IMR-90 (cell line): ENCODE measurements around the gene NEGR1. TPM values are rescaled to one million over a fixed set of nuclear protein-coding genes. Genes with fewer than 3 reads are reported as not detected.

ENCODE experiments used
- ATAC-seq: fragments of 200-7000 bp; cut with Tn5 transposase; 2 replicates; pipeline ENCODE4 v1.9.1; 2020; ENCODE audit warnings: low read depth, mild to moderate bottlenecking, moderate library complexity
- BruUV-seq: library from RNA; stranded (reverse); fragments of 400-500 nt; replicated peaks from 2 replicates; lab custom pipeline; 2021; lab: Mats Ljungman, UMichigan
- CTCF ChIA-PET: fragments of 300-600 bp; formaldehyde crosslinking; extraction: SDS; loops from one replicate; lab custom pipeline; 2021; ENCODE audit warnings: antibody characterized with exemption; lab: Yijun Ruan, JAX
- POLR2A ChIA-PET: fragments of 300-600 bp; sonication (Branson Sonifier 250); formaldehyde crosslinking; loops from one replicate; lab custom pipeline; 2022; ENCODE audit warnings: antibody characterized with exemption; ENCODE audit not compliant: unreplicated experiment; lab: Charles Lee
- DNase-seq: peaks from one replicate; pipeline ENCODE4 v3.0.0; 2013
- H2AFZ ChIP-seq: replicated peaks from 2 replicates; pipeline ENCODE3; 2013; ENCODE audit warnings: low read length, mild to moderate bottlenecking; ENCODE audit not compliant: poor library complexity
- H2AK5ac ChIP-seq: 2 replicates; pipeline ENCODE4 v1.6.1; 2013; ENCODE audit warnings: low read depth, low read length, inconsistent platforms
- H2AK9ac ChIP-seq: replicated peaks from 2 replicates; pipeline ENCODE3; 2013; ENCODE audit warnings: mild to moderate bottlenecking, low read depth, low read length, moderate library complexity; ENCODE audit not compliant: poor library complexity
- H2BK120ac ChIP-seq: 2 replicates; pipeline ENCODE4 v1.6.1; 2013; ENCODE audit warnings: low read depth, low read length, inconsistent platforms
- H2BK15ac ChIP-seq: 3 replicates; pipeline ENCODE4 v1.6.1; 2013; ENCODE audit warnings: low read depth, low read length, inconsistent platforms
- H2BK20ac ChIP-seq: 2 replicates; pipeline ENCODE4 v1.6.1; 2013; ENCODE audit warnings: low read depth, mild to moderate bottlenecking, inconsistent platforms, low read length, moderate library complexity
- H2BK5ac ChIP-seq: 2 replicates; pipeline ENCODE4 v1.6.1; 2013; ENCODE audit warnings: mild to moderate bottlenecking, low read depth, low read length, inconsistent platforms; ENCODE audit not compliant: poor library complexity, severe bottlenecking
- H3K14ac ChIP-seq: replicated peaks from 2 replicates; pipeline ENCODE4 v1.6.1; 2013; ENCODE audit warnings: low read depth, low read length, inconsistent platforms
- H3K18ac ChIP-seq: 2 replicates; pipeline ENCODE4 v1.6.1; 2013; ENCODE audit warnings: low read depth, low read length, control low read depth
- H3K23ac ChIP-seq: 2 replicates; pipeline ENCODE4 v1.6.1; 2013; ENCODE audit warnings: low read depth, low read length, inconsistent platforms
- H3K27ac ChIP-seq: 2 replicates; pipeline ENCODE4 v1.5.1; 2013; ENCODE audit warnings: mild to moderate bottlenecking, control low read depth, low read length; ENCODE audit not compliant: insufficient read depth
- H3K27me3 ChIP-seq: 2 replicates; pipeline ENCODE4 v1.6.1; 2013; ENCODE audit warnings: low read length; ENCODE audit not compliant: control insufficient read depth, insufficient read depth
- H3K36me3 ChIP-seq: 2 replicates; pipeline ENCODE4 v1.6.1; 2013; ENCODE audit warnings: low read length, mixed read lengths; ENCODE audit not compliant: control insufficient read depth, insufficient read depth
- H3K4ac ChIP-seq: 2 replicates; pipeline ENCODE4 v1.6.1; 2013; ENCODE audit warnings: low read depth, low read length, inconsistent platforms
- H3K4me1 ChIP-seq: 2 replicates; pipeline ENCODE4 v1.6.1; 2013; ENCODE audit warnings: low read length, mixed read lengths; ENCODE audit not compliant: control insufficient read depth, insufficient read depth
- H3K4me2 ChIP-seq: 2 replicates; pipeline ENCODE4 v1.6.1; 2013; ENCODE audit warnings: low read depth, mild to moderate bottlenecking, control low read depth, low read length, moderate library complexity
- H3K4me3 ChIP-seq: 2 replicates; pipeline ENCODE4 v1.5.1; 2013; ENCODE audit warnings: low read depth, mild to moderate bottlenecking, control low read depth, low read length, moderate library complexity; ENCODE audit not compliant: insufficient read depth
- H3K56ac ChIP-seq: 2 replicates; pipeline ENCODE4 v1.6.1; 2013; ENCODE audit warnings: low read length, inconsistent platforms; ENCODE audit not compliant: insufficient read depth; ENCODE audit errors: extremely low read depth
- H3K79me1 ChIP-seq, 2 experiments: 2 replicates each; pipeline ENCODE4 v1.6.1; 2013; ENCODE audit warnings: low read length in 2 of 2, inconsistent platforms in 1 of 2, low read depth in 1 of 2
- H3K9ac ChIP-seq: 2 replicates; pipeline ENCODE4 v1.6.1; 2013; ENCODE audit warnings: low read depth, low read length, control low read depth
- H3K9me1 ChIP-seq: 2 replicates; pipeline ENCODE4 v1.6.1; 2013; ENCODE audit warnings: low read length, inconsistent platforms; ENCODE audit not compliant: insufficient read depth
- H3K9me3 ChIP-seq: 2 replicates; pipeline ENCODE4 v1.6.1; 2013; ENCODE audit warnings: low read length; ENCODE audit not compliant: control insufficient read depth, insufficient read depth
- H4K20me1 ChIP-seq: 2 replicates; pipeline ENCODE4 v1.6.1; 2013; ENCODE audit warnings: low read length, inconsistent platforms; ENCODE audit not compliant: insufficient read depth
- H4K5ac ChIP-seq: 2 replicates; pipeline ENCODE4 v1.6.1; 2013; ENCODE audit warnings: mild to moderate bottlenecking, low read depth, low read length, control low read depth
- H4K8ac ChIP-seq, 2 experiments: 2 replicates each; pipeline ENCODE4 v1.6.1; 2013; ENCODE audit warnings: low read depth in 2 of 2, low read length in 2 of 2, control low read depth in 1 of 2, inconsistent platforms in 1 of 2
- H4K91ac ChIP-seq: 2 replicates; pipeline ENCODE4 v1.6.1; 2013; ENCODE audit warnings: low read depth, low read length, inconsistent platforms; ENCODE audit not compliant: insufficient read depth
- BHLHE40 ChIP-seq: fragments of 150-350 bp; IDR thresholded peaks from 2 replicates; pipeline ENCODE4 v1.6.1; 2016; ENCODE audit warnings: mild to moderate bottlenecking, low read depth, low read length
- CHD1 ChIP-seq: IDR thresholded peaks from 2 replicates; pipeline ENCODE4 v1.6.1; 2012; ENCODE audit warnings: low read depth, low read length, improper control_type of control experiment
- FOS ChIP-seq: fragments of 150-350 bp; IDR thresholded peaks from 2 replicates; pipeline ENCODE4 v1.6.1; 2016; ENCODE audit warnings: low read depth, low read length
- MAFK ChIP-seq: IDR thresholded peaks from 2 replicates; pipeline ENCODE4 v1.6.1; 2012; ENCODE audit warnings: low read depth, low read length, improper control_type of control experiment
- MAZ ChIP-seq: IDR thresholded peaks from 2 replicates; pipeline ENCODE4 v1.6.1; 2012; ENCODE audit warnings: low read depth, mild to moderate bottlenecking, low read length, improper control_type of control experiment, moderate library complexity, borderline replicate concordance
- NFE2L2 ChIP-seq: fragments of 150-350 bp; IDR thresholded peaks from 2 replicates; pipeline ENCODE4 v1.6.1; 2016; ENCODE audit warnings: low read depth, mild to moderate bottlenecking, low read length
- POLR2A ChIP-seq: IDR thresholded peaks from 2 replicates; pipeline ENCODE4 v1.6.1; 2012; ENCODE audit warnings: mild to moderate bottlenecking, low read depth, low read length
- RAD21 ChIP-seq: IDR thresholded peaks from 2 replicates; pipeline ENCODE4 v1.6.1; 2012; ENCODE audit warnings: low read length, improper control_type of control experiment
- RCOR1 ChIP-seq: IDR thresholded peaks from 2 replicates; pipeline ENCODE4 v1.6.1; 2012; ENCODE audit warnings: mild to moderate bottlenecking, low read length, improper control_type of control experiment; ENCODE audit not compliant: insufficient replicate concordance
- RFX5 ChIP-seq: IDR thresholded peaks from 2 replicates; pipeline ENCODE4 v1.8.0; 2012; ENCODE audit warnings: low read depth, mild to moderate bottlenecking, low read length, moderate library complexity
- SMC3 ChIP-seq: fragments of 150-350 bp; IDR thresholded peaks from 2 replicates; pipeline ENCODE4 v1.6.1; 2016; ENCODE audit warnings: low read depth, mild to moderate bottlenecking, antibody characterized with exemption, low read length, moderate library complexity
- WGBS, 2 experiments: methylation state at CpG; one replicate each; pipeline versions ENCODE4 v1.1.5 to v1.1.7; 2013; ENCODE audit warnings: missing lambda C conversion rate in 2 of 2; ENCODE audit not compliant: insufficient read length in 1 of 2; ENCODE audit errors: extremely low coverage in 2 of 2; 5-methylcytosine and 5-hydroxymethylcytosine counted together
- dilution Hi-C: fragments of 300-500 bp; cut with HindIII; formaldehyde crosslinking; loops from one replicate; pipeline ENCODE4 v1.14.3; 2018; ENCODE audit warnings: low sequenced_read_pairs; ENCODE audit not compliant: unreplicated experiment
- in situ Hi-C: fragments of 300-500 bp; cut with MboI; formaldehyde crosslinking; loops from 3 replicates; pipeline ENCODE4 v1.14.3; 2019; ENCODE audit warnings: low sequenced_read_pairs, inconsistent platforms, mixed read lengths
- intact Hi-C: fragments of 100-400 bp; cut with micrococcal nuclease; formaldehyde crosslinking; loops from 2 replicates; pipeline ENCODE4 v1.10.0; 2022
- polyA plus RNA-seq, 3 experiments: library from polyadenylated mRNA; depleted of rRNA; stranded (reverse); fragments of >200 nt; gene quantifications; 2 replicates each; pipeline ENCODE4 v1.2.3, GENCODE V29; 2012; ENCODE audit warnings: low replicate concordance in 1 of 3
- total RNA-seq: library from RNA; depleted of rRNA; stranded (reverse); fragments of >200 nt; gene quantifications from 2 replicates; pipeline ENCODE4 v1.2.3, GENCODE V29; 2012
- TF ChIP-seq, protein P1 (sequence below): fragments of 150-350 bp; IDR thresholded peaks from 2 replicates; pipeline ENCODE4 v1.6.1; 2017; ENCODE audit warnings: mild to moderate bottlenecking, antibody characterized with exemption, low read length, low read depth
- TF ChIP-seq, protein P2 (sequence below): conservative IDR thresholded peaks from 2 replicates; pipeline ENCODE4 v1.5.1; 2012; ENCODE audit warnings: mild to moderate bottlenecking, low read depth, low read length, improper control_type of control experiment
- TF ChIP-seq, protein P3 (sequence below): fragments of 150-350 bp; IDR thresholded peaks from 2 replicates; pipeline ENCODE4 v1.6.1; 2016; ENCODE audit warnings: low read depth, mild to moderate bottlenecking, low read length, moderate library complexity, borderline replicate concordance

Gene NEGR1
- total and polyA plus RNA-seq, 2 of the 4 experiments (the other 2 are of a cell fraction), result 5.1 to 9.1 TPM

DNA sequence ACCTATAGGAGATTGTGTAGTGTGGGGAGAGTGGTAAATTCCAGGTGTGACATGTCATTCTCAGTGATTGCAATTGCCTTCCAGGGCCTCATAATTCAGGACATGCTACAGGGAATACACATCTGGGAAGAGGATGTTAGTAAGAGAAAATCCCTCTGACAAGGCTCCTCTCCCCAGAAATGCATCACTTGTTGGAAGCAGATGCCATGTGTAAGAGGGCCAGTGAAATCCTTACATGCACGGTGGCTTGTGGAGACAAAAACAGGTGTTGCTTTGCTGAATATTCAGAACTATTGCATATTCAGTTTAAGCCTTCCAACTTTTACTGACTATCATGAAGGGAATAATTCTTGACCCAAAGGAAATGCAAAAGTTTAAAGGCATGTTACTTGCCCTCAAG, 503.4 kb downstream of the NEGR1 start:
- no peak overlapping the region for H3K9ac ChIP-seq
- H4K5ac ChIP-seq, result no peak overlapping the region
- no peaks in the 10 kb centered on the region for H3K79me1 ChIP-seq
- BruUV-seq, result no TSS peak
- TF ChIP-seq RAD21, result no peak
- no peak for TF ChIP-seq CHD1
- TF ChIP-seq MAZ, result no peak
- TF ChIP-seq MAFK, result no peak
- TF ChIP-seq NFE2L2, result no peak
- no peak for TF ChIP-seq RFX5
- no peak for TF ChIP-seq BHLHE40
- no peak for TF ChIP-seq RCOR1
- TF ChIP-seq SMC3, result no peak
- TF ChIP-seq, protein P1, sequence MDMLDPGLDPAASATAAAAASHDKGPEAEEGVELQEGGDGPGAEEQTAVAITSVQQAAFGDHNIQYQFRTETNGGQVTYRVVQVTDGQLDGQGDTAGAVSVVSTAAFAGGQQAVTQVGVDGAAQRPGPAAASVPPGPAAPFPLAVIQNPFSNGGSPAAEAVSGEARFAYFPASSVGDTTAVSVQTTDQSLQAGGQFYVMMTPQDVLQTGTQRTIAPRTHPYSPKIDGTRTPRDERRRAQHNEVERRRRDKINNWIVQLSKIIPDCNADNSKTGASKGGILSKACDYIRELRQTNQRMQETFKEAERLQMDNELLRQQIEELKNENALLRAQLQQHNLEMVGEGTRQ, result no peak
- TF ChIP-seq, protein P2, sequence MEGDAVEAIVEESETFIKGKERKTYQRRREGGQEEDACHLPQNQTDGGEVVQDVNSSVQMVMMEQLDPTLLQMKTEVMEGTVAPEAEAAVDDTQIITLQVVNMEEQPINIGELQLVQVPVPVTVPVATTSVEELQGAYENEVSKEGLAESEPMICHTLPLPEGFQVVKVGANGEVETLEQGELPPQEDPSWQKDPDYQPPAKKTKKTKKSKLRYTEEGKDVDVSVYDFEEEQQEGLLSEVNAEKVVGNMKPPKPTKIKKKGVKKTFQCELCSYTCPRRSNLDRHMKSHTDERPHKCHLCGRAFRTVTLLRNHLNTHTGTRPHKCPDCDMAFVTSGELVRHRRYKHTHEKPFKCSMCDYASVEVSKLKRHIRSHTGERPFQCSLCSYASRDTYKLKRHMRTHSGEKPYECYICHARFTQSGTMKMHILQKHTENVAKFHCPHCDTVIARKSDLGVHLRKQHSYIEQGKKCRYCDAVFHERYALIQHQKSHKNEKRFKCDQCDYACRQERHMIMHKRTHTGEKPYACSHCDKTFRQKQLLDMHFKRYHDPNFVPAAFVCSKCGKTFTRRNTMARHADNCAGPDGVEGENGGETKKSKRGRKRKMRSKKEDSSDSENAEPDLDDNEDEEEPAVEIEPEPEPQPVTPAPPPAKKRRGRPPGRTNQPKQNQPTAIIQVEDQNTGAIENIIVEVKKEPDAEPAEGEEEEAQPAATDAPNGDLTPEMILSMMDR, result no peak
- TF ChIP-seq, protein P3, sequence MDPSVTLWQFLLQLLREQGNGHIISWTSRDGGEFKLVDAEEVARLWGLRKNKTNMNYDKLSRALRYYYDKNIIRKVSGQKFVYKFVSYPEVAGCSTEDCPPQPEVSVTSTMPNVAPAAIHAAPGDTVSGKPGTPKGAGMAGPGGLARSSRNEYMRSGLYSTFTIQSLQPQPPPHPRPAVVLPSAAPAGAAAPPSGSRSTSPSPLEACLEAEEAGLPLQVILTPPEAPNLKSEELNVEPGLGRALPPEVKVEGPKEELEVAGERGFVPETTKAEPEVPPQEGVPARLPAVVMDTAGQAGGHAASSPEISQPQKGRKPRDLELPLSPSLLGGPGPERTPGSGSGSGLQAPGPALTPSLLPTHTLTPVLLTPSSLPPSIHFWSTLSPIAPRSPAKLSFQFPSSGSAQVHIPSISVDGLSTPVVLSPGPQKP, result no peak
- no peak for TF ChIP-seq FOS
- no peak for TF ChIP-seq POLR2A
- H3K23ac ChIP-seq, result no peak overlapping the region
- no peak overlapping the region for H3K4me2 ChIP-seq
- H3K27ac ChIP-seq, result no peak overlapping the region
- H2AK5ac ChIP-seq, result no peak overlapping the region
- H3K9me1 ChIP-seq, result no peaks in the 10 kb centered on the region
- in situ Hi-C loops (no loop called here), intact Hi-C loops (no loop called here), dilution Hi-C loops (no loop called here)
- no peak overlapping the region for H2AK9ac ChIP-seq
- H3K36me3 ChIP-seq, result no peaks in the 10 kb centered on the region
- DNase-seq (no peak), ATAC-seq (no peak)
- no peak overlapping the region for H2BK5ac ChIP-seq
- H3K9me3 ChIP-seq, result no peaks in the 10 kb centered on the region
- ChIA-PET CTCF (no interaction called here), POLR2A (no interaction called here)
- H4K8ac ChIP-seq, result no peak overlapping the region
- H2AFZ ChIP-seq, result no peak overlapping the region
- H4K20me1 ChIP-seq, result no peaks in the 10 kb centered on the region
- H3K4ac ChIP-seq, result no peak overlapping the region
- H2BK20ac ChIP-seq, result no peak overlapping the region
- no peaks in the 10 kb centered on the region for H3K4me1 ChIP-seq
- whole genome bisulfite sequencing, 2 experiments, result no CpG with 5 or more reads among the region's 1 CpG
- no peak overlapping the region for H2BK15ac ChIP-seq
- H3K4me3 ChIP-seq, result no peak overlapping the region
- no peak overlapping the region for H4K91ac ChIP-seq
- H3K27me3 ChIP-seq, result no peaks in the 10 kb centered on the region
- no peak overlapping the region for H3K14ac ChIP-seq
- H3K56ac ChIP-seq, result no peak overlapping the region
- H2BK120ac ChIP-seq, result no peak overlapping the region
- no peak overlapping the region for H3K18ac ChIP-seq
